Activated naive CD4-positive, alpha-beta T cell treated with Interleukin-2 at 50 U/mL for 16 hours (primary cell): Measurements from ENCODE around the gene NR1H2.

ENCODE experiments used
- DNase-seq: peaks from one replicate; pipeline ENCODE4 v3.0.0-alpha.2; 2020

Gene NR1H2

DNA sequence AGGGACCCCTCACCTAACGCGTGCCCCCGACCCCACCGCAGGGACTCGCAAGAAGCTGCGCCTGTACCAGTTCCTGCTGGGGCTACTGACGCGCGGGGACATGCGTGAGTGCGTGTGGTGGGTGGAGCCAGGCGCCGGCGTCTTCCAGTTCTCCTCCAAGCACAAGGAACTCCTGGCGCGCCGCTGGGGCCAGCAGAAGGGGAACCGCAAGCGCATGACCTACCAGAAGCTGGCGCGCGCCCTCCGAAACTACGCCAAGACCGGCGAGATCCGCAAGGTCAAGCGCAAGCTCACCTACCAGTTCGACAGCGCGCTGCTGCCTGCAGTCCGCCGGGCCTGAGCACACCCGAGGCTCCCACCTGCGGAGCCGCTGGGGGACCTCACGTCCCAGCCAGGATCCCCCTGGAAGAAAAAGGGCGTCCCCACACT is 51.8 kb downstream of the NR1H2 start:
- peak; percentile 25 for DNase-seq

DNA sequence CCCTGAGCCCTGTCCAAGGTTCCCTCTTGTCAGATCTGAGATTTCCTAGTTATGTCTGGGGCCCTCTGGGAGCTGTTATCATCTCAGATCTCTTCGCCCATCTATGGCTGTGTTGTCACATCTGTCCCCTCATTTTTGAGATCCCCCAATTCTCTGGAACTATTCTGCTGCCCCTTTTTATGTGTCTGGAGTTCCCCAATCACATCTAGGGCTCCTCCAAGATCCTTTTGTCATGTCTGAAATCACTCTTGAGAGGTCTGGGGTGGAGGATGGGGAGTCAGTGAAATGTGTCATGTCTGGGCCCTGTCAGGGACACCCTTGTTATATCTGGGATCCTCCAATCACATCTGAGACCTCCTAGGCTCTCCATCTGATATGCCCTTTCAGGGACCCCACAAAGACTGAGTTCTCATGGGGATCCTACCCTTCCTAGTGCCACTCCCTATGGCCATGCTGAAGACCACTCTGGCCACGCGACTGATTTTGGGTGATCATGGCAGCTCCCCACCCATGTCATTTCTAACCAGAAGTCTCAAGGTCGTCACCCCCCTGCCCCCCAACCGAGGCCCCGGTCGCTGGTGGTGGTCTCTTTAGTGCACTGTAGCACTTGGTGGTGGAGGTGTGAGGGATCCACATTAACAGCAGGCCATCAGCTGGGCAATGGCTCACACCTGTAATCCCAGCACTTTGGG is 52.7 kb downstream of the NR1H2 start:
- DNase-seq: no peak

DNA sequence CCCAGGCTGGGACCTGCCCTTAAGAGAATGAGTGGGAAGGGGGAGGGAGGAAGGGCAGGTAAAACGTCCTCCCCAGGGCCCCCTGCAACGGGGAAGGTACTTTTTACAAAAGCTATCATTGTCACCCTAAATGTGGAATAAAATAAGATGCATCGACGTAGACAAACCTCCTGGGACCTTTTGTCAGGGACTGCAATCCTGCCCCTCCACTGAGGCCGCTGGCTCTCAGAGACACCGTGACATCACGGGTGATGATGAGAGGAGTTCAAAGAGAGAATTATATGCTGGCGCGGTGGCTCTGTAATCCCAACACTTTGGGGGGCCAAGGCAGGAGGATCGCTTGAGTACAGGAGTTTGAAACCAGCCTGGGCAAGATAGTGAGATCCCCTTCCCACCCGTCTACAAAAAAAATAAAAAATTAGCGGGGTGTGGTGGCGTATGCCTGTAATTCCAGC is 54.7 kb downstream of the NR1H2 start:
- DNase-seq: no peak

DNA sequence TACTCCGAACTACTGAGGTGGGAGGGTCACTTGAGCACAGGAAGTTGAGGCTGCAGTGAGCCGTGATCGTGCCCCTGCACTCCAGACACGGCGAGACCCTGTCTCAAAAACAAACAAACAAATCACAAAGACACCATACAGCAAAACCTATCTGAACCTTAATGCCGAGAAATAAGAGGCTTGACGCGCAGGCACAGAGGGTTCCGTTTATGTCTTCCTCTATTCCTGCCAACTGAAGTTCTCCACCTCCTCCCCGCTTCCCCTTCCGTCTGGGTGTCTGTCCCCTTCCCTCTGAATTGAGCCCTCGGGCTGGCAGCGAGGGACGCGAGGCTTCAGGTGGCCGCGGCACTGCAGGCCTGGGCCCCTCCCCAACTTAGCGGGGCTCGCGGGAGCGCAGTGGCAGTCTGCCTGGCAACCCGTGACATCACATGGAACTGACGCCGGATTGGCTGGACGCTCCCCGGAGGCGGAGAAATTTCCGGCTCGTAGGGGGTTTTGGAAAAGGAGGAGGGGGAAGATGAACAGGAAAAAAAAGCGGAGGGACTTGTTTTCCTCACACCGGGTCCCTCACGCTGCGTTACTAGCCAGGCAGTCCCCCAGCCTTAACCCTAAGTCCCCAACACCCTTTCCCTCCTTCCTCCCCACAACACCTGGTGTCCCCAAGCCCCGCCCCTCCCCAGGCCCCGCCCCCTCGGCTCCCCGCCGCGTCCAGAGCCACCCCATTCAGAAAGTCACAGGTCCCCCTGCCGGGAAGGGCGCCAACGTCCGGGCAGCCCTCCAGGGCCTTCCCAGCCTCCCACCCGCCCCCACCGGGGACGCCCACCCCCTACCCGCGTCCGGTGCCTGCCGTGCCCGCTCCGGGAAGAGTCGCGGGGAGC is 55.3 kb downstream of the NR1H2 start:
- peak; percentile 89 for DNase-seq

DNA sequence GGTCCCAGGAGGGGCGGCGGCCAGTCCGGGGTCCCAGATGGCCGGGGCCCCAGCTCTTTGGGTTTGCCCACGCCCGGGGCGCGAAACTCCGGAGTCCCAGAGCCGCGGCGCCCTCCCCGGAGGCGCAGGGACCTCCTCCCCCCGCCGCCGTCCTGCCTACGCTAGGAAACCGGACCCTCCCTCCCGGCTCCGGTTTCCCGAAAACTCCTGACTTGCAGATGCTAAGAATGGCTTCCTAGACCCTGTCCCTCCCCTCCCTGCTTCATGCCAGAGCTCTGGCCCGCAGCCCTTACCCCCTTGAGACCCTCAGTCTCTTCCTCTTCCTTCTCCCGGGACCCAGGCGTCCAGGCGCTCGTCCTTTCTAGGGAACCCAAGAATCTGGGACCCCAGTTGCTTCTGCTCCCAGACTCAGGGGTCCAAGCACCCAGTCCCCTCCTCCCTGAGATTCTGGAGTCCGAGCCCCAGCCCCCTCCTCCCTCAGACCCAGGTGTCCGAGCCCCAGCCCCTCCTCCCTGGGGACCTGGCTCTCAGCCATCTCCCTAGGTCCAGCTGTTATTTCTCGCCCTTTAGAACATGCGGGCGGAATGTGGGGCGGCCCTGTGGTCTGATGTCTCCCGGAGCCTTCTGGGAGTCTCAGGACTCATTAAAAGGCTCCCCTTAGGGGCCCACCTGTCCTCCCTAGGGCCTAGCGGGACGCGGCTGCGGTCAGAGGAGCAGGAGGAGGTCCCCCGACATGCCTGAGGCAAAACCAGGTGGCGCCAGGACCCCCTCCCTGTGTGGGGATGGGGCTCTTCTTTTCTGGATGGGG is 56.2 kb downstream of the NR1H2 start, which contains the start of gene MYBPC2:
Gene MYBPC2, plus strand, starts transcription at position 672 of the 808 bp plus-strand sequence. Its CDS starts 62 bp downstream, at position 734.
- no peak for DNase-seq
